Fibroblast of lung (primary cell): ENCODE measurements around the gene GNAI1. TPM values are rescaled to one million over a fixed set of nuclear protein-coding genes. Genes with fewer than 3 reads are reported as not detected.

Experiments
- DNase-seq, 2 donors: peaks; one replicate each; pipeline versions ENCODE4 v3.0.0 to v3.0.0-alpha.2; 2010; ENCODE audit warnings: low read depth in 2 of 2
- H2AFZ ChIP-seq: 2 replicates; pipeline ENCODE4 v1.5.1; 2012; ENCODE audit warnings: low read length, control low read depth, inconsistent platforms
- H3K27ac ChIP-seq: 2 replicates; pipeline ENCODE4 v1.5.1; 2011; ENCODE audit warnings: low read length, control low read depth; ENCODE audit not compliant: insufficient read depth
- H3K27me3 ChIP-seq: 2 replicates; pipeline ENCODE4 v1.5.1; 2011; ENCODE audit warnings: mild to moderate bottlenecking, low read length; ENCODE audit not compliant: control insufficient read depth, insufficient read depth
- H3K36me3 ChIP-seq: 2 replicates; pipeline ENCODE4 v1.5.1; 2011; ENCODE audit warnings: low read length; ENCODE audit not compliant: control insufficient read depth, insufficient read depth
- H3K4me1 ChIP-seq: 2 replicates; pipeline ENCODE4 v1.5.1; 2011; ENCODE audit warnings: low read length; ENCODE audit not compliant: control insufficient read depth, insufficient read depth; ENCODE audit errors: extremely low read depth
- H3K4me2 ChIP-seq: 2 replicates; pipeline ENCODE4 v1.5.1; 2011; ENCODE audit warnings: low read length, control low read depth; ENCODE audit not compliant: insufficient read depth; ENCODE audit errors: extremely low read depth
- H3K4me3 ChIP-seq, 4 experiments: fragments of 200-600 bp in 1 of 4; sonication (generic) in 1 of 4; replicated peaks in 1 of 4; 2 replicates each; pipeline ENCODE4 v1.5.1; 2011 to 2016; ENCODE audit warnings: low read length in 4 of 4, low read depth in 3 of 4, mild to moderate bottlenecking in 3 of 4, control low read depth in 2 of 4, inconsistent platforms in 1 of 4, mixed read lengths in 1 of 4; ENCODE audit not compliant: insufficient read depth in 1 of 4; ENCODE audit errors: control extremely low read depth in 1 of 4
- H3K79me2 ChIP-seq: 2 replicates; pipeline ENCODE4 v1.5.1; 2012; ENCODE audit warnings: mild to moderate bottlenecking, low read length, inconsistent platforms; ENCODE audit not compliant: control insufficient read depth, insufficient read depth
- H3K9ac ChIP-seq: 2 replicates; pipeline ENCODE4 v1.5.1; 2011; ENCODE audit warnings: mild to moderate bottlenecking, low read length, control low read depth; ENCODE audit not compliant: insufficient read depth
- H3K9me3 ChIP-seq: 2 replicates; pipeline ENCODE4 v1.5.1; 2012; ENCODE audit warnings: low read depth, low read length; ENCODE audit not compliant: control insufficient read depth, insufficient read depth
- H4K20me1 ChIP-seq: 2 replicates; pipeline ENCODE4 v1.5.1; 2011; ENCODE audit warnings: low read length; ENCODE audit not compliant: control insufficient read depth, insufficient read depth; ENCODE audit errors: extremely low read depth
- CTCF ChIP-seq, 2 donors: IDR thresholded peaks in 1 of 2; conservative IDR thresholded peaks in 1 of 2; 1 replicate in 1 of 2; 2 replicates in 1 of 2; pipeline ENCODE4 v1.5.1; 2011 to 2012; ENCODE audit warnings: low read length in 2 of 2, control low read depth in 1 of 2, inconsistent platforms in 1 of 2, low read depth in 1 of 2, mild to moderate bottlenecking in 1 of 2
- EZH2 ChIP-seq: IDR thresholded peaks from 2 replicates; pipeline ENCODE4 v1.5.1; 2012; ENCODE audit warnings: low read length, control low read depth, mild to moderate bottlenecking; ENCODE audit errors: missing control alignments
- polyA plus RNA-seq, 2 donors: library from polyadenylated mRNA; depleted of rRNA in 1 of 2; stranded (reverse) in 1 of 2; unstranded in 1 of 2; fragments of >200 nt; gene quantifications; 2 replicates each; pipeline ENCODE4 v1.2.1, GENCODE V29; 2011 to 2012; ENCODE audit warnings: missing spikeins in 1 of 2
- total RNA-seq: library from RNA; depleted of rRNA; stranded (reverse); fragments of >200 nt; gene quantifications from 2 replicates; pipeline ENCODE4 v1.2.1, GENCODE V29; 2014

The GNAI1 gene
- total and polyA plus RNA-seq, 2 donors (not counting 1 experiment from before 2014, with no cell fraction given): 68.9 to 81.8 TPM

- peak in 1 of 2 donors; percentile 44 for DNase-seq
- Histone ChIP-seq H2AFZ (no peak overlapping the region), H3K79me2 (peaks cover 29% of the 10 kb centered on the region), H3K27me3 (no peaks in the 10 kb centered on the region), H3K4me3 (no peak overlapping the region), H3K9me3 (no peaks in the 10 kb centered on the region), H3K4me2 (no peak overlapping the region), H3K36me3 (no peaks in the 10 kb centered on the region), H3K9ac (no peak overlapping the region), H4K20me1 (no peaks in the 10 kb centered on the region), H3K27ac (no peak overlapping the region), H3K4me1 (peaks cover under 1% of the 10 kb centered on the region)
- TF ChIP-seq EZH2 (no peak), CTCF (conservative IDR thresholded peaks at IDR 0.05 in 1 of 2, IDR thresholded peaks at IDR 0.05 in 1 of 2; ENCODE audit: low read depth in 1 of 2, low read length in 2 of 2) (peak in 1 of 2 donors; percentile 9)
These were observed 1.1 kb upstream of the GNAI1 start for GRCh38 chr7:80133361-80134114.

DNA sequence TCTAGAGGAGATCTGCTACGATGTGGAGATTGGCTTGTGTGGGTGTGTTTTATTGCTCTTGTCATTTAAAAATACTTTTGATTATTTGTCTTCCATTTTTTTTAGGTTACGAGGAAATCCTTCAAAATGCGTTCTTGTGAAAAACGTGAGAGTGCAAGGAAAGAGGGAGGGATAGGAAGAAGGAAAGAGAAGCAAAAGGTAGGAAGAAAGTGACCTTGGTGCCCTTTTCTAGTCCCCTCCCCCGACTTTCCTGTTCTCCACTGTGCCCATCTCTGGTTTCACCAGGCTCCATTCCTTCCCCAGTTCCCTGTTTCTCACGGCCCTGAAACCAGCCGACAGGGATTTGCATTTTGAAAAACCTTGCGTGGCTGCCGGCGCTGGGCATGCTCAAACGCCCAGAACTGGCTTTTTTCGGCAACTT is 506 bp upstream of the GNAI1 start:
- no peaks in the 10 kb centered on the region for H3K27me3 ChIP-seq
- H3K4me3 ChIP-seq: peak overlapping the region; percentile 23 to 91 (median 37)
- no peak for TF ChIP-seq EZH2
- no peak for TF ChIP-seq CTCF (conservative IDR thresholded peaks at IDR 0.05 in 1 of 2, IDR thresholded peaks at IDR 0.05 in 1 of 2; ENCODE audit: low read depth in 1 of 2, low read length in 2 of 2)
- peak overlapping the region; percentile 66 for H3K4me2 ChIP-seq
- H3K79me2 ChIP-seq: peaks cover 34% of the 10 kb centered on the region
- no peak for DNase-seq
- no peaks in the 10 kb centered on the region for H3K36me3 ChIP-seq
- H3K27ac ChIP-seq: peak overlapping the region; percentile 35
- H3K4me1 ChIP-seq: peaks cover 2% of the 10 kb centered on the region
- H3K9me3 ChIP-seq: no peaks in the 10 kb centered on the region
- H3K9ac ChIP-seq: peak overlapping the region; percentile 57
- H4K20me1 ChIP-seq: no peaks in the 10 kb centered on the region
- H2AFZ ChIP-seq: peak overlapping the region; percentile 49

- Histone ChIP-seq H3K27ac (peak overlapping the region; percentile 88), H3K4me1 (peaks cover 2% of the 10 kb centered on the region), H3K4me3 (peak overlapping the region; percentile 91 to 99 (median 95)), H3K27me3 (no peaks in the 10 kb centered on the region), H3K9me3 (no peaks in the 10 kb centered on the region), H3K4me2 (peak overlapping the region; percentile 79), H3K36me3 (no peaks in the 10 kb centered on the region), H3K79me2 (peaks cover 45% of the 10 kb centered on the region), H4K20me1 (no peaks in the 10 kb centered on the region), H3K9ac (peak overlapping the region; percentile 93), H2AFZ (peak overlapping the region; percentile 42)
- TF ChIP-seq CTCF (conservative IDR thresholded peaks at IDR 0.05 in 1 of 2, IDR thresholded peaks at IDR 0.05 in 1 of 2; ENCODE audit: low read depth in 1 of 2, low read length in 2 of 2) (no peak), EZH2 (no peak)
- peak; percentile 33 to 41 for DNase-seq
These were observed 876 bp downstream of the GNAI1 start for GRCh38 chr7:80135309-80136104.
